ENCODE data around the gene KRTAP11-1. TPM values are rescaled to one million over a fixed set of nuclear protein-coding genes. Genes with fewer than 3 reads are reported as not detected.

KRTAP11-1 gene
- total RNA-seq, 6 donors from 2014 or later, result 0.46 TPM; not detected in 5

GRCh38 chr21:30882866-30883597 is 1.7 kb upstream of the KRTAP11-1 start:
- Histone ChIP-seq H3K4me3 (no peak overlapping the region), H3K27ac (no peak overlapping the region), H3K27me3 (no peaks in the 10 kb centered on the region), H3K4me1 (no peaks in the 10 kb centered on the region), H3K9me3 (peaks cover 0 to 2% (median 0%) of the 10 kb centered on the region in 4 donors), H3K36me3 (no peaks in the 10 kb centered on the region)
- TF ChIP-seq EP300 (IDR thresholded peaks at IDR 0.05) (no peak), POLR2A (IDR thresholded peaks at IDR 0.05) (no peak), POLR2AphosphoS5 (IDR thresholded peaks at IDR 0.05) (no peak)
- TF ChIP-seq, protein P1, sequence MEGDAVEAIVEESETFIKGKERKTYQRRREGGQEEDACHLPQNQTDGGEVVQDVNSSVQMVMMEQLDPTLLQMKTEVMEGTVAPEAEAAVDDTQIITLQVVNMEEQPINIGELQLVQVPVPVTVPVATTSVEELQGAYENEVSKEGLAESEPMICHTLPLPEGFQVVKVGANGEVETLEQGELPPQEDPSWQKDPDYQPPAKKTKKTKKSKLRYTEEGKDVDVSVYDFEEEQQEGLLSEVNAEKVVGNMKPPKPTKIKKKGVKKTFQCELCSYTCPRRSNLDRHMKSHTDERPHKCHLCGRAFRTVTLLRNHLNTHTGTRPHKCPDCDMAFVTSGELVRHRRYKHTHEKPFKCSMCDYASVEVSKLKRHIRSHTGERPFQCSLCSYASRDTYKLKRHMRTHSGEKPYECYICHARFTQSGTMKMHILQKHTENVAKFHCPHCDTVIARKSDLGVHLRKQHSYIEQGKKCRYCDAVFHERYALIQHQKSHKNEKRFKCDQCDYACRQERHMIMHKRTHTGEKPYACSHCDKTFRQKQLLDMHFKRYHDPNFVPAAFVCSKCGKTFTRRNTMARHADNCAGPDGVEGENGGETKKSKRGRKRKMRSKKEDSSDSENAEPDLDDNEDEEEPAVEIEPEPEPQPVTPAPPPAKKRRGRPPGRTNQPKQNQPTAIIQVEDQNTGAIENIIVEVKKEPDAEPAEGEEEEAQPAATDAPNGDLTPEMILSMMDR (IDR thresholded peaks at IDR 0.05), result no peak
- ATAC-seq (ENCODE audit: low FRiP score in 2 of 2) (no peak), DNase-seq (no peak)
- 88 to 89% methylated on average over 8 of the region's 8 CpGs for WGBS, 2 donors

DNA sequence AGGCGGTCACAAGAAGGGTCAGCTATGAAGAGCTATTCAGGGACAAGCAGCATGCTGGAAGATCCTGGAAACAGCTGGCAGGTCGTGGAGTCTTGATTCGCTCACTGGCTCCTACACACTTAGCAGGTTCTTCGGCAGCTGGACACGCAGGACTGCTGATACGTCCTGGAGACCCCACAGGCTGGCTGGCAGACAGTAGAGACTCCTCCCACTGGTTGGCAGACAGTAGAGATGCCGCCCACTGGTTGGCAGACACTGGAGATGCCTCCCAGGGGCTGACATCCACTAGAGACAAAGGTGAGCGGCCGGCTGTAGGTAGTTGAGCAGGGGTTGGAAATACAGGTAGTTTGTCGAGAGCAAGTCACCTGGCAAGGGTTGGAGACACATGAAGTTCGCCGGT is 466 bp downstream of the KRTAP11-1 start:
- no peak for ATAC-seq (ENCODE audit: low FRiP score in 2 of 2)
- H3K27me3 ChIP-seq, result no peaks in the 10 kb centered on the region
- no peak for TF ChIP-seq POLR2AphosphoS5 (IDR thresholded peaks at IDR 0.05)
- no peak for TF ChIP-seq POLR2A (IDR thresholded peaks at IDR 0.05)
- TF ChIP-seq, protein P1 (IDR thresholded peaks at IDR 0.05), result no peak
- no peak for TF ChIP-seq EP300 (IDR thresholded peaks at IDR 0.05)
- no peaks in the 10 kb centered on the region for H3K36me3 ChIP-seq
- H3K4me3 ChIP-seq, result no peak overlapping the region
- peaks cover 0 to 2% (median 0%) of the 10 kb centered on the region in 4 donors for H3K9me3 ChIP-seq
- no peak for DNase-seq
- no peak overlapping the region for H3K27ac ChIP-seq
- 84 to 89% methylated on average over 11 to 12 of the region's 12 CpGs for WGBS, 2 donors
- H3K4me1 ChIP-seq, result no peaks in the 10 kb centered on the region

- ATAC-seq (ENCODE audit: low FRiP score in 2 of 2) (no peak), DNase-seq (no peak)
- TF ChIP-seq POLR2A (IDR thresholded peaks at IDR 0.05) (no peak), EP300 (IDR thresholded peaks at IDR 0.05) (no peak), POLR2AphosphoS5 (IDR thresholded peaks at IDR 0.05) (no peak)
- TF ChIP-seq, protein P1 (IDR thresholded peaks at IDR 0.05), result no peak
- Histone ChIP-seq H3K27ac (no peak overlapping the region), H3K4me3 (no peak overlapping the region), H3K9me3 (no peaks in the 10 kb centered on the region), H3K4me1 (no peaks in the 10 kb centered on the region), H3K36me3 (no peaks in the 10 kb centered on the region), H3K27me3 (no peaks in the 10 kb centered on the region)
- WGBS, 2 donors, result 69 to 75% methylated on average over 2 of the region's 2 CpGs
Measured at GRCh38 chr21:30874526-30874925, 6.9 kb downstream of the KRTAP11-1 start.

GRCh38 chr21:30847627-30848500 is 33.5 kb downstream of the KRTAP11-1 start:
- WGBS, 2 donors, result 72 to 85% methylated on average over 9 of the region's 9 CpGs
- DNase-seq (no peak), ATAC-seq (ENCODE audit: low FRiP score in 2 of 2) (no peak)
- no peak overlapping the region for H3K4me3 ChIP-seq
- TF ChIP-seq EP300 (IDR thresholded peaks at IDR 0.05) (no peak), POLR2AphosphoS5 (IDR thresholded peaks at IDR 0.05) (no peak), POLR2A (IDR thresholded peaks at IDR 0.05) (no peak)
- TF ChIP-seq, protein P1 (IDR thresholded peaks at IDR 0.05), result no peak
- H3K36me3 ChIP-seq, result no peaks in the 10 kb centered on the region
- H3K27me3 ChIP-seq, result no peaks in the 10 kb centered on the region
- H3K27ac ChIP-seq, result no peak overlapping the region
- no peaks in the 10 kb centered on the region for H3K4me1 ChIP-seq
- no peaks in the 10 kb centered on the region for H3K9me3 ChIP-seq
